ENCODE results near the gene DNHD1. TPM values are rescaled to one million over a fixed set of nuclear protein-coding genes. Genes with fewer than 3 reads are reported as not detected.

The DNHD1 gene
- total RNA-seq, 3 donors from 2014 or later (not counting 1 experiment from before 2014, with no cell fraction given): 29.6 to 38.3 (median 31.4) TPM

DNA sequence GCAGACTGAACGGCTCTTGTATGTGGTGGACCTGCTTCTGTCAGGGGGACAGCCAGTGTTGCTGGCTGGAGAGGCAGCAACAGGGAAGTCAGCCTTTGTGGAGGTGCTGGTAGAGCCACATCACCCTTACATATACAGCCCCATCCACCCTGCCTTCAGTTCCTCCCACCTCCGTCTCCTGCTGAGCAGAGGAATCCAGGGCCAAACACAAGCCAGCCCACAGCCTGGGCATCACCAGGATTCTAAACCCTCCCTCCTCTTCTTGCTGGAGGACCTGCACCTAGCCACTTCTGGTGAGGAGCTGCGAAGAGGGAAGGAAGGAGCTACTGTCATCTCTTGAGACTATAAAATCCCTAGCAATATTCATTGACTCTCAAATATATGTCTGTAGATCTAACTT, 51.6 kb downstream of the DNHD1 start:
- H3K9me3 Mint-ChIP-seq: no peaks in the 10 kb centered on the region
- no peak overlapping the region for H3K27ac Mint-ChIP-seq
- ATAC-seq: no peak
- H3K4me1 ChIP-seq (ENCODE audit: control insufficient read depth, insufficient read depth, low read length): no peaks in the 10 kb centered on the region
- H3K9me3 ChIP-seq (ENCODE audit: control insufficient read depth, insufficient read depth, low read length): no peaks in the 10 kb centered on the region
- no peak overlapping the region for H3K4me3 Mint-ChIP-seq
- no peak overlapping the region for H3K27ac ChIP-seq (ENCODE audit: low read length)
- peaks cover 3% of the 10 kb centered on the region for H3K36me3 ChIP-seq (ENCODE audit: control insufficient read depth, insufficient read depth, low read length)
- 88% methylated on average over 3 of the region's 3 CpGs for WGBS (ENCODE audit: insufficient coverage)
- H3K27me3 Mint-ChIP-seq (ENCODE audit: low read depth in 2 of 2): no peaks in the 10 kb centered on the region
- no peak overlapping the region for H3K4me3 ChIP-seq (ENCODE audit: low read length)
- no peaks in the 10 kb centered on the region for H3K27me3 ChIP-seq (ENCODE audit: control insufficient read depth, insufficient read depth, low read length)
- peaks cover 0 to 4% of the 10 kb centered on the region in 2 donors for H3K4me1 Mint-ChIP-seq
- no peak for DNase-seq
- intact Hi-C loops (cut with micrococcal nuclease): no loop called here
- no peaks in the 10 kb centered on the region for H3K36me3 Mint-ChIP-seq
- TF ChIP-seq, protein P1, sequence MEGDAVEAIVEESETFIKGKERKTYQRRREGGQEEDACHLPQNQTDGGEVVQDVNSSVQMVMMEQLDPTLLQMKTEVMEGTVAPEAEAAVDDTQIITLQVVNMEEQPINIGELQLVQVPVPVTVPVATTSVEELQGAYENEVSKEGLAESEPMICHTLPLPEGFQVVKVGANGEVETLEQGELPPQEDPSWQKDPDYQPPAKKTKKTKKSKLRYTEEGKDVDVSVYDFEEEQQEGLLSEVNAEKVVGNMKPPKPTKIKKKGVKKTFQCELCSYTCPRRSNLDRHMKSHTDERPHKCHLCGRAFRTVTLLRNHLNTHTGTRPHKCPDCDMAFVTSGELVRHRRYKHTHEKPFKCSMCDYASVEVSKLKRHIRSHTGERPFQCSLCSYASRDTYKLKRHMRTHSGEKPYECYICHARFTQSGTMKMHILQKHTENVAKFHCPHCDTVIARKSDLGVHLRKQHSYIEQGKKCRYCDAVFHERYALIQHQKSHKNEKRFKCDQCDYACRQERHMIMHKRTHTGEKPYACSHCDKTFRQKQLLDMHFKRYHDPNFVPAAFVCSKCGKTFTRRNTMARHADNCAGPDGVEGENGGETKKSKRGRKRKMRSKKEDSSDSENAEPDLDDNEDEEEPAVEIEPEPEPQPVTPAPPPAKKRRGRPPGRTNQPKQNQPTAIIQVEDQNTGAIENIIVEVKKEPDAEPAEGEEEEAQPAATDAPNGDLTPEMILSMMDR (IDR thresholded peaks at IDR 0.05): no peak

DNA sequence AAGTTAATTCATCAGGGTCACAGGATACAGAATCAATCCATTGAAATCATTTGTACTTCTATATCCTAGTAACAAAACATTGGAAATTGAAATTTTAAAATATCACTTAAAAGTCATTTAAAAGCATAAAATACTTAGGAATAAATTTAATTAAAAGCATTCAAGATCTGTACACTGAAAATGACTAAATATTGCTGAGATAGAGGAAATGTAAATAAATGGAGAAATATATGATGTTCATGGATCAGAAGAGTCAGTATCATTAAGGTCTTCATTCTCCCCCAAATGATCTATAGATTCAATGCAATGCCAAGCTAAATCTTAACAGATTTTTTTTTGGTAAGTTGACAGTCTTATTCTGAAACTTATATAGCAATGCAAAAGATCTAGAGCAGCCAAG, 56.6 kb downstream of the DNHD1 start:
- no peak overlapping the region for H3K27ac Mint-ChIP-seq
- H3K36me3 Mint-ChIP-seq: no peaks in the 10 kb centered on the region
- no peak overlapping the region for H3K4me3 Mint-ChIP-seq
- no peaks in the 10 kb centered on the region for H3K27me3 ChIP-seq (ENCODE audit: control insufficient read depth, insufficient read depth, low read length)
- no peaks in the 10 kb centered on the region for H3K9me3 ChIP-seq (ENCODE audit: control insufficient read depth, insufficient read depth, low read length)
- no peaks in the 10 kb centered on the region for H3K4me1 Mint-ChIP-seq
- H3K4me1 ChIP-seq (ENCODE audit: control insufficient read depth, insufficient read depth, low read length): no peaks in the 10 kb centered on the region
- TF ChIP-seq, protein P1 (IDR thresholded peaks at IDR 0.05): no peak
- H3K27ac ChIP-seq (ENCODE audit: low read length): no peak overlapping the region
- no peaks in the 10 kb centered on the region for H3K9me3 Mint-ChIP-seq
- H3K4me3 ChIP-seq (ENCODE audit: low read length): no peak overlapping the region
- H3K36me3 ChIP-seq (ENCODE audit: control insufficient read depth, insufficient read depth, low read length): no peaks in the 10 kb centered on the region
- no peaks in the 10 kb centered on the region for H3K27me3 Mint-ChIP-seq (ENCODE audit: low read depth in 2 of 2)
- intact Hi-C loops (cut with micrococcal nuclease): no loop called here
- no peak for DNase-seq
- ATAC-seq: no peak

DNA sequence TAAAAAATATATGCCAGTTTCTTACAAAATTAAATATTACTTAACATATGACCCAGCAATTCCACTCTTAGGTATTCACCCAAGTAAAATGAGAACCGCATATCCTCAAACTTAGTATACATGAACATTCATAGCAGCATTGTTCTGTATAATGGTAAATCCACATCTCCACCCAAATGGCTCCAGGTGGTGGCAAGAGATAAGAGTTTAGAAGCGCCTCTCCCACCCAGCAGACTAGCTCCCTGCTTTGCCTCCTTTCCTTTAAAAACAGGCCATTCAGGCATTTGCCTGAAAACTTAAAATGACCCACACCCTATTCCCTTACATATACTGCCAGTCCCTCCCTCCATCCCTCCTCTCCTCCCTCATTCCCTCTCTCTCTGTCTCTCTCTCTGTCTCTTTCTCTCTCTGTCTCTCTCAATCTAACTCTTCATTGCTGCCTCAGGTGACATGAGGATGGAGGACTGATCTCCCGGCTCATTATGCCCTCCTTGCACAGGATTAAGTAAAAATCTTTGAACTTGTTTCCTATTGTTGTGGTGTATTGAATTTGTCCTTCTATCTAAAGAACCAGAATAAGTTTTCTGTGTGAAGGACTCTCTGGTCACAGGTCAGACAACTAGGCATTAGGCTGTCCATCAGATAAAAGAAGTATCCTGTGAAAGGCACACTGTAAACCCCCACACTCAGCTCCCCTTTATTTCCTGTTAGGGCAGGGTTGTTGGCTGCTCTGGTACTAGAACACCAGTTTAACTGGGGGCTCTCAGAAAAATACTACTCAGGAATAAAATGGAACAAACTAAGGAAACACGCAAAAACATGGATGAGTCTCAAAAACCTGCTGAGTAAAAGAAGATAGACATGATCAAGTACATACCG, 58.0 kb downstream of the DNHD1 start:
- Mint-ChIP-seq H3K4me3 (no peak overlapping the region), H3K27me3 (ENCODE audit: low read depth in 2 of 2) (no peaks in the 10 kb centered on the region), H3K4me1 (no peaks in the 10 kb centered on the region), H3K36me3 (no peaks in the 10 kb centered on the region), H3K9me3 (no peaks in the 10 kb centered on the region), H3K27ac (no peak overlapping the region)
- Histone ChIP-seq H3K9me3 (ENCODE audit: control insufficient read depth, insufficient read depth, low read length) (no peaks in the 10 kb centered on the region), H3K4me3 (ENCODE audit: low read length) (no peak overlapping the region), H3K27ac (ENCODE audit: low read length) (no peak overlapping the region), H3K4me1 (ENCODE audit: control insufficient read depth, insufficient read depth, low read length) (no peaks in the 10 kb centered on the region), H3K36me3 (ENCODE audit: control insufficient read depth, insufficient read depth, low read length) (no peaks in the 10 kb centered on the region), H3K27me3 (ENCODE audit: control insufficient read depth, insufficient read depth, low read length) (no peaks in the 10 kb centered on the region)
- WGBS (ENCODE audit: insufficient coverage): 95% methylated on average over 4 of the region's 5 CpGs
- intact Hi-C loops (cut with micrococcal nuclease): no loop called here
- DNase-seq (no peak), ATAC-seq (no peak)
- TF ChIP-seq, protein P1 (IDR thresholded peaks at IDR 0.05): no peak
